NCI-H524 (cell line): ENCODE measurements around the gene FOXL3.
A peak's percentile ranks its signal among the peaks of the same experiment; 100 is the strongest.
"Not testable (repeated sequence)": the region's sequence is repeated elsewhere in the genome, so short reads cannot be mapped to it uniquely, and the experiment has no call there.

Source experiments
- DNase-seq, 2 experiments: peaks; one replicate each; lab custom pipeline; 2025; lab: John Stamatoyannopoulos, UW

FOXL3 gene

GRCh38 chr7:323410-323809 is 33.4 kb downstream of the FOXL3 start:
- no peak for DNase-seq

DNA sequence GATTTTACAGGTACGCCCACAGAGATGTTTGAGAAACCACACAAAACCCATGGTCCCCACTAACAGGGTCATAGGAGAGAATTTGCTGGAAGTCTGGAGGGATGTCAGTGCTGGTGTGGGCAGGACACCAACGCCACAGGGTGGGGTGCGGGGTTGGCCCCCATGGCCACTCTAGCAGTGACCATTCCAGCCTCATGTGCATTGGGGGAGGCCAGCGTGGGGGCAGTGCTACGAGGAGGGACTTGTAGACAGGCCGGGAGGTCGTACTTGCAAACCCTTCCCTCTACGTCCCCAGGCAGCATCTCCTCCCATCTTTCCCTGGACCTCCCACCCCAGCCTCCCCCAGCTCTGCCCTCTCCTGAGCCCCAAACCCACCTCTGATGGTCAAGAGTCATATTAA is 34.0 kb downstream of the FOXL3 start:
- no peak for DNase-seq

DNA sequence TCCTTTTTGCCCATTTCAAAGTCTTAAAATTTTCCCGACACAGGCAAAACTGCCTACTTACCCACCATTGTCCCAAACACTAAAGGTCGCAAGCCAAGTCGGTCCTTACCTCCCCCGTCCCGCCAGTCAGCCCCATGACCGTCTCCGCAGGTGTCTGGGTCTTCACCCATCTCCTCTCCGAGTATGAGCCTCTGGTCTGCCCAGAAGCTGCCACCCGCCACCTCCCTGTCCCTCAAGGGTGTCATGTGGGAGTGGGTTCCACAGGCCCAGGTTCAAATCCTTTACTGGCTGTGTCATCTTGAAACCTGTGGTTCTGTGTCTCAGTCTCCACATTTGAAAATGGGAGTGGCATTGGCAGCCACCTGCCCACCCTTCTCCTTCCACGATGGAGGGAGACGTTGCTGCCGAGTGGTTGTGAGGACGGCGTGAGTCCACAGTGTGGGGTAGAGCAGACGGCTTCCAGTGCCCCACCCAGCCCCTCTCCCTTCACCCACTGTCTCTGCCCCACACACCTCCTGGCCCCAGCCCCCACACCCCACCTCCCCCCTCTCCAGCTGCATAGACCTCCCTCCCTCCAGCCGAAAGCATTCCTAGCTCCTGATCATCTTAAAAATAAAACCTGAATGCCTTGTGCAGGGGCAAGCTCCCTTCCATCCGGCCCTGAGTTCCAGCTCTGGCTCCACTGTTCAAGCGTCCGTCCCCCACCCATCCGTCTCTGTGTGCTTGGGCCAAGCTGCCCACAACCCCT is 35.3 kb downstream of the FOXL3 start:
- DNase-seq = no peak

- DNase-seq = no peak
These were observed 35.8 kb downstream of the FOXL3 start for GRCh38 chr7:325811-326210.

DNA sequence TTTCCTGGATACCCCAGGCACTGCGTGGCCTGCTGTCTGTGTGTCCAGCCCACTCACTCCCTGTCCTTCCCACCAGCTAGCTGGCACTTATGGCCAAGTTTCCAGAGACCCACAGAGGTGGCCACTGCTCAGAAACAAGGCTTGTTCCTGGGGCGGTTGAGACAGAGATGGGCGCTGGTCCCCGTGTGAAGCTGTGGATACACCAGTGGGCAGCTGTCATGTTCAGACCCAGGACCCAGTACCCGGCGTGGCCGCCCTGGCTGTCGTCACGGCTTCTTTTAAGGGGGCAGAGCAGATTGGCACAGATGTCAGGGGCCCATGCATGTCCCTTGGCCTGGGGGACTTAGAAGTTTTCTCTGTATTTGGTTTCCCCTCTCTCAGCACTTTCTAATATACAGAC is 36.3 kb downstream of the FOXL3 start:
- no peak for DNase-seq

- no peak for DNase-seq
These were observed 36.9 kb downstream of the FOXL3 start for GRCh38 chr7:326809-327232.

GRCh38 chr7:327233-327931 is 37.4 kb downstream of the FOXL3 start:
- no peak for DNase-seq

DNA sequence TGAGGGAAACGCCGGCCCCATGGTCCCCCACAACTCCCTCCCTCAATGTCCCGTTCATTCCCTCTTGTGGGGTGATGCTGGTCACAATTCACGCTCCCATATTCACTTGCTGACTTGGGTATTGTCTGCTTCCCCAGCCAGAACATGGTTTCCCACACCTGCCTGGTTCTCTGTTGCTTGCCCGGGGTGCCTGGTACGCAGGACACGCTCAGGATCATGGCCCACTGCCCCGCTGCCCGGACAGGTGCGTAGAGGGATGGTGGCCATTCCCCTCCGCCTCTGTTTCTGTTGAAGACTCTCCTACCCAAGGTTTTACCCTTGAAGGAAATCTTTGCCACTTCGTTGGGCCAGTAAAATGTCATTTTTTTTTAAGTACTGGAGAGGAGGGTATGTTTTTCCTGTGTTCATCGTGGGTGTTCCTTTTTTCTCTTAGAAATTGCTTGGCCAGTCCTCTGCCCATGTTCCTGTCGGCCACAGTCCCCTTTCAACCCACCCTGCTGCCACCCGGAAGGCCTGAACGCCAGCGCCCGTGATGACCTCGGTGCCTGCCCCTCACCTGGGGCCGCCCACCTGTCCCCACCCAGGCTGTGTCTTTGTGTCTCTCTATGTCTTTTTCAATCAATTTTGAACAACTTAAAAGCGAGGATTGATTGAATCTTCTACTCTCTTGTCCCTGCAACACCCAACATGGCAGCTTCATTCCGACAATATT is 38.2 kb downstream of the FOXL3 start:
- no peak for DNase-seq

- no peak for DNase-seq
These were observed 39.8 kb downstream of the FOXL3 start for GRCh38 chr7:329691-330281.

GRCh38 chr7:330511-331230 is 40.7 kb downstream of the FOXL3 start:
- DNase-seq = no peak

- no peak for DNase-seq
These were observed 42.1 kb downstream of the FOXL3 start for GRCh38 chr7:332020-332517.

DNA sequence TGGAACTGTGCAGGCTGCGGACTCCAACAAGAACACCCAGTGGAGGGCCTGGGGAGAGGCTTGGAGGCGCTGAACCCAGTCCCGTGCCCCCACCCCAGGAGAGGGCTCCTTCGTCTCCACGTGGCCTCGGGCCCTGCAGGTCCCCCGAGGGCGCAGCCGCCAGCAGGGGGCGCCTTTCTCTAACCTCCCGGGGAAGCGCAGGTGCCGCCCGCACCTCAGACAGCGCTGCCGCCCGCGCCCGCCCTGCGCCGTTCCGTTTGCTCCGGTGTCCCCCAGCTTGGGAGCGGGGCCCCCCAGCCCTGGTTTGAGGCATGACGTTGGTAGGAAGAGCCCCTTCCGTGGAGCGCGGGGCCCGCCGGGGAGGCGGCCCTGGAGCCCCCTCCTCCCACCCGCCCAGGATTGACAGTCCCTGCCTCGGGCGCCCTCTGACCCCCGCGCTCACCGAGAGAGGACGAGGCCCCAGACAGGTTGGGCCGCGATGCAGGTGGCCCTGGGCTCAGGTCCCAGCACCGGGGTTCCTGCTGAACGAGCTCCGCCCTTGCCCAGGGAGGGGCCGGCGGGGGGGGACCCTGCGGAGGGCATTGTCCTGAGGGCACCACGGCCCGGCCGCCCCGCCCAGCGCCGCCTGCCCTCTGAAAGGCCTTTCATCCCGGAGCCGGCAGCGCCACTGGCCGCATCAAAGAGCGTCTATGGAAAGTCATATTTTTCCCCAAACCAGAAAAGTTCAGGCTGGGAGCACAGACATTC is 42.8 kb downstream of the FOXL3 start:
- peak; percentile 24 to 64 for DNase-seq

DNA sequence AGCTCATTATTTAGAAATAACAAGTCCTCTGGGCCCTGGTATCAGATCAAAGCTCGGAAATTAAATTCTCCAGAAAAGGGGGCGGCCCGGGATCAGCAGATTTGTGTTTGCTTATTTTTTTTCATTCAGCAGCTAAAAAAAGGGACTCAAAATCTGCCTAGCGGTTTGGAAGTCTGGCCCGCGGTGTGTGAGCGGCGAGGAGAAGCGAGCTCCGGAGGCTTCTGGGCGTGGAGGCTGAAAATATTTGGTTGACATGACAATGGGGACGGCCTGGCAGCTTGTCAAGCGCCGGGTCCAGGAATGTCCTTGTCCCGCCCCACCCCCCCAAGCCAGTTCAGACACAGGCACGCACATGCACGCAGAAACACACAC is 43.4 kb downstream of the FOXL3 start:
- DNase-seq = no peak

DNA sequence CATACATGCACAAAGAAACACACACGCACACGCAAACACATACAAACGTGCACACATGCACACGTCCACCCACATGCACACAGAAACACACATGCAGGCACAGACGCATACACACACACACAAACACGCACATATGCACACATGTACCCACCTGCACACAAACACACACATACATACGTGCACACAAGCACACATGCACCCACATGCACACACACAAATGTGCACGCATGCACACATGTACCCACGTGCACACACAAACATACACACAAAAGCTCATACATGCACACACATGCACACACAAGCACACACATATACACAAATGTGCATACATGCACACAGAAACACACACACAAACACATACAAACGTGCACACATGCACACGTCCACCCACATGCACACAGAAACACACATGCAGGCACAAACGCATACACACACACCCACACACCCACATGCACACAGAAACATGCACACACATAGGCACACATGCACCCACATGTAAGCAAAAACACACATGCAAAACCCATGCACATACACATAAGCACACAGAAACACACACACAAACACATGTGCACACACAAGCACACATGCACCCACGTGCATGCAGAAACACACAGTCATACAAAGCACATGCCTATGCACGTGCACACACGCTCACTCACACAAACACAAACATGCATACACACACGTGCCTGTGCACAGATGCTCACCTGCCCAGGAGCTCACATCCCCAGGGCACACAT is 44.8 kb downstream of the FOXL3 start:
- DNase-seq = no peak

- no peak for DNase-seq
These were observed 45.6 kb downstream of the FOXL3 start for GRCh38 chr7:335358-336148.

DNA sequence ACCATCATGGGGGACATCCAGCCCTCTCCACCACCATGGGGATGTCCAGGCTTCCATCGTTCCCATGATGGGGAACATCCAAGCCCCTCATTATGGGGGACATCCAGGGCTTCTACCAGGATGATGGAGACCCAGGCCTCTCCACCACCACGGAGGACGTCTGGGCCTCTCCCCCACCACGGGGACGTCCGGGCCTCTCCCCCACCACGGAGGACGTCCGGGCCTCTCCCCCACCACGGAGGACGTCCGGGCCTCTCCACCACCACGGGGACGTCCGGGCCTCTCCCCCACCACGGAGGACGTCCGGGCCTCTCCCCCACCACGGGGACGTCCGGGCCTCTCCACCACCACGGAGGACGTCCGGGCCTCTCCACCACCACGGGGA is 46.2 kb downstream of the FOXL3 start:
- not testable (repeated sequence) for DNase-seq

- no peak for DNase-seq
These were observed 47.0 kb downstream of the FOXL3 start for GRCh38 chr7:336810-337566.

GRCh38 chr7:337567-337951 is 47.6 kb downstream of the FOXL3 start:
- no peak for DNase-seq
